K562 (cell line): ENCODE measurements around the gene WFIKKN1. TPM values are rescaled to one million over a fixed set of nuclear protein-coding genes. Genes with fewer than 3 reads are reported as not detected.

Source experiments
- CHD1 ChIP-seq: fragments of 200-600 bp; sonication (generic); IDR thresholded peaks from one replicate; pipeline ENCODE4 v1.6.1; 2012; ENCODE audit warnings: mild to moderate bottlenecking, moderate library complexity, low read length, inconsistent platforms
- HSF4 ChIP-seq: fragments of 250-450 bp; sonication (Bioruptor Pico); IDR thresholded peaks from 2 replicates; pipeline ENCODE4 v2.1.2; 2022; ENCODE audit warnings: mild to moderate bottlenecking, moderate library complexity, borderline replicate concordance
- ILF3 ChIP-seq: fragments of 450-650 bp; IDR thresholded peaks from 2 replicates; pipeline ENCODE4 v1.6.1; 2018; ENCODE audit warnings: antibody characterized with exemption, mild to moderate bottlenecking, moderate library complexity, borderline replicate concordance
- RBBP5 ChIP-seq: fragments of 200-600 bp; sonication (generic); IDR thresholded peaks from 2 replicates; pipeline ENCODE4 v1.6.1; 2012; ENCODE audit warnings: borderline replicate concordance, mild to moderate bottlenecking, low read length, control low read depth, inconsistent platforms; ENCODE audit not compliant: insufficient read depth, poor library complexity, severe bottlenecking
- SIRT6 ChIP-seq: IDR thresholded peaks from one replicate; pipeline ENCODE4 v1.6.1; 2012; ENCODE audit warnings: low read depth, mild to moderate bottlenecking, control low read depth, inconsistent platforms, low read length, moderate library complexity
- ZNF778 ChIP-seq: fragments of 450-650 bp; formaldehyde crosslinking; IDR thresholded peaks from 2 replicates; pipeline ENCODE4 v1.4.0; 2020; ENCODE audit warnings: mild to moderate bottlenecking, moderate library complexity
- polyA plus RNA-seq, 8 experiments: library from polyadenylated mRNA; depleted of rRNA in 4 of 8; stranded (reverse) in 5 of 8; unstranded in 3 of 8; fragments of >200 nt; fragmentation: Nextera tagmentation in 2 of 8; fragmentation: Illumina TruSeq in 1 of 8; extraction: Ambion mirVana in 2 of 8; extraction: Trizol in 1 of 8; gene quantifications; 2 replicates each; pipeline versions ENCODE4 v1.2.1 to v1.2.3, GENCODE V29; 2011 to 2014; ENCODE audit warnings: inconsistent platforms in 1 of 8, missing spikeins in 1 of 8
- total RNA-seq, 7 experiments: library from RNA; depleted of rRNA in 6 of 7; stranded (reverse); fragments of >200 nt in 6 of 7; fragmentation: Illumina TruSeq in 2 of 7; extraction: Trizol in 2 of 7; gene quantifications; 2 replicates each; pipeline versions ENCODE4 v1.2.1 to v1.2.3, GENCODE V29; 2011 to 2021; ENCODE audit warnings: low replicate concordance in 1 of 7
- TF ChIP-seq, protein P1 (sequence below): fragments of 200-600 bp; sonication (generic); IDR thresholded peaks from one replicate; pipeline ENCODE4 v1.6.1; 2012; ENCODE audit warnings: mild to moderate bottlenecking, low read depth, low read length, inconsistent platforms
- TF ChIP-seq, protein P2 (sequence below): fragments of 450-650 bp; formaldehyde crosslinking; IDR thresholded peaks from 2 replicates; pipeline ENCODE4 v1.4.0; 2020; ENCODE audit warnings: mild to moderate bottlenecking, moderate library complexity
- TF ChIP-seq, protein P3 (sequence below): fragments of 250-450 bp; sonication (Bioruptor Pico); IDR thresholded peaks from 2 replicates; pipeline ENCODE4 v1.8.0; 2022; ENCODE audit warnings: inconsistent platforms

Gene WFIKKN1
- total and polyA plus RNA-seq, 9 of the 15 experiments (the other 6 are each of a cell fraction or from before 2014, with no cell fraction given) = 0.14 to 1.1 (median 0.50) TPM; not detected in 4

DNA sequence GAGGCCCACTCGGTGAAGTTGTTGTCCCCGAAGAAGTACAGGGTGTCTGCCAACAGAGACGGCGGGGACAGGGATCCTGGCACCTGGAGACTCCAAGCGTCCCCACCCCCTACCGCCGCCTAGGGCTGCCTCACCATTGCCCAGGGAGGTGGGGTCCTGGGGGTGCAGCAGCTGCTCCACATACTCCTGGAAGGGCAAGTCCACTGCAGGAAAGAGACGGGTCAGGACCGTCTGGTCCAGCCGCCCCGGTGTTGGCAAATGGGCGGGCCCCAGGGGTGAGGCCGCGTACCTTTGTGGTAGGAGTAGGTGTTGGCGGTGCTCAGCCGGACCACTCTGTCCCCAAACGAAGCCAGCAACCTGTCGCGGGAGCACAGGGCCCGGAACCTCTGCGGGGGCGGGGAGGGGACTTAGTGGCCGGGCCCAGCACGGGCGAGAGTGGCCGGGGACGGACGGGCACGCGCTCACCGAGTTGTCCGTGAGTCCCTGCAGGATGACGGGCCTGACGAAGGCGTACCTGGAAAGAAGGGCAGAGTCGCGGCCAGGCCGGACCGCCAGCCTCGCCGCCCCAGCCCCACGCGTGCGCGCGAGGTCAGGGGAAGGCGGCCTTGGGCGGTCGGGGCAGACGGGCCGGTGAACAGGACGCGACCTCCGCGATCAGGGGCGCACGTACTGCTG lies 52.7 kb downstream of the WFIKKN1 start (continued):
- TF ChIP-seq, protein P1, sequence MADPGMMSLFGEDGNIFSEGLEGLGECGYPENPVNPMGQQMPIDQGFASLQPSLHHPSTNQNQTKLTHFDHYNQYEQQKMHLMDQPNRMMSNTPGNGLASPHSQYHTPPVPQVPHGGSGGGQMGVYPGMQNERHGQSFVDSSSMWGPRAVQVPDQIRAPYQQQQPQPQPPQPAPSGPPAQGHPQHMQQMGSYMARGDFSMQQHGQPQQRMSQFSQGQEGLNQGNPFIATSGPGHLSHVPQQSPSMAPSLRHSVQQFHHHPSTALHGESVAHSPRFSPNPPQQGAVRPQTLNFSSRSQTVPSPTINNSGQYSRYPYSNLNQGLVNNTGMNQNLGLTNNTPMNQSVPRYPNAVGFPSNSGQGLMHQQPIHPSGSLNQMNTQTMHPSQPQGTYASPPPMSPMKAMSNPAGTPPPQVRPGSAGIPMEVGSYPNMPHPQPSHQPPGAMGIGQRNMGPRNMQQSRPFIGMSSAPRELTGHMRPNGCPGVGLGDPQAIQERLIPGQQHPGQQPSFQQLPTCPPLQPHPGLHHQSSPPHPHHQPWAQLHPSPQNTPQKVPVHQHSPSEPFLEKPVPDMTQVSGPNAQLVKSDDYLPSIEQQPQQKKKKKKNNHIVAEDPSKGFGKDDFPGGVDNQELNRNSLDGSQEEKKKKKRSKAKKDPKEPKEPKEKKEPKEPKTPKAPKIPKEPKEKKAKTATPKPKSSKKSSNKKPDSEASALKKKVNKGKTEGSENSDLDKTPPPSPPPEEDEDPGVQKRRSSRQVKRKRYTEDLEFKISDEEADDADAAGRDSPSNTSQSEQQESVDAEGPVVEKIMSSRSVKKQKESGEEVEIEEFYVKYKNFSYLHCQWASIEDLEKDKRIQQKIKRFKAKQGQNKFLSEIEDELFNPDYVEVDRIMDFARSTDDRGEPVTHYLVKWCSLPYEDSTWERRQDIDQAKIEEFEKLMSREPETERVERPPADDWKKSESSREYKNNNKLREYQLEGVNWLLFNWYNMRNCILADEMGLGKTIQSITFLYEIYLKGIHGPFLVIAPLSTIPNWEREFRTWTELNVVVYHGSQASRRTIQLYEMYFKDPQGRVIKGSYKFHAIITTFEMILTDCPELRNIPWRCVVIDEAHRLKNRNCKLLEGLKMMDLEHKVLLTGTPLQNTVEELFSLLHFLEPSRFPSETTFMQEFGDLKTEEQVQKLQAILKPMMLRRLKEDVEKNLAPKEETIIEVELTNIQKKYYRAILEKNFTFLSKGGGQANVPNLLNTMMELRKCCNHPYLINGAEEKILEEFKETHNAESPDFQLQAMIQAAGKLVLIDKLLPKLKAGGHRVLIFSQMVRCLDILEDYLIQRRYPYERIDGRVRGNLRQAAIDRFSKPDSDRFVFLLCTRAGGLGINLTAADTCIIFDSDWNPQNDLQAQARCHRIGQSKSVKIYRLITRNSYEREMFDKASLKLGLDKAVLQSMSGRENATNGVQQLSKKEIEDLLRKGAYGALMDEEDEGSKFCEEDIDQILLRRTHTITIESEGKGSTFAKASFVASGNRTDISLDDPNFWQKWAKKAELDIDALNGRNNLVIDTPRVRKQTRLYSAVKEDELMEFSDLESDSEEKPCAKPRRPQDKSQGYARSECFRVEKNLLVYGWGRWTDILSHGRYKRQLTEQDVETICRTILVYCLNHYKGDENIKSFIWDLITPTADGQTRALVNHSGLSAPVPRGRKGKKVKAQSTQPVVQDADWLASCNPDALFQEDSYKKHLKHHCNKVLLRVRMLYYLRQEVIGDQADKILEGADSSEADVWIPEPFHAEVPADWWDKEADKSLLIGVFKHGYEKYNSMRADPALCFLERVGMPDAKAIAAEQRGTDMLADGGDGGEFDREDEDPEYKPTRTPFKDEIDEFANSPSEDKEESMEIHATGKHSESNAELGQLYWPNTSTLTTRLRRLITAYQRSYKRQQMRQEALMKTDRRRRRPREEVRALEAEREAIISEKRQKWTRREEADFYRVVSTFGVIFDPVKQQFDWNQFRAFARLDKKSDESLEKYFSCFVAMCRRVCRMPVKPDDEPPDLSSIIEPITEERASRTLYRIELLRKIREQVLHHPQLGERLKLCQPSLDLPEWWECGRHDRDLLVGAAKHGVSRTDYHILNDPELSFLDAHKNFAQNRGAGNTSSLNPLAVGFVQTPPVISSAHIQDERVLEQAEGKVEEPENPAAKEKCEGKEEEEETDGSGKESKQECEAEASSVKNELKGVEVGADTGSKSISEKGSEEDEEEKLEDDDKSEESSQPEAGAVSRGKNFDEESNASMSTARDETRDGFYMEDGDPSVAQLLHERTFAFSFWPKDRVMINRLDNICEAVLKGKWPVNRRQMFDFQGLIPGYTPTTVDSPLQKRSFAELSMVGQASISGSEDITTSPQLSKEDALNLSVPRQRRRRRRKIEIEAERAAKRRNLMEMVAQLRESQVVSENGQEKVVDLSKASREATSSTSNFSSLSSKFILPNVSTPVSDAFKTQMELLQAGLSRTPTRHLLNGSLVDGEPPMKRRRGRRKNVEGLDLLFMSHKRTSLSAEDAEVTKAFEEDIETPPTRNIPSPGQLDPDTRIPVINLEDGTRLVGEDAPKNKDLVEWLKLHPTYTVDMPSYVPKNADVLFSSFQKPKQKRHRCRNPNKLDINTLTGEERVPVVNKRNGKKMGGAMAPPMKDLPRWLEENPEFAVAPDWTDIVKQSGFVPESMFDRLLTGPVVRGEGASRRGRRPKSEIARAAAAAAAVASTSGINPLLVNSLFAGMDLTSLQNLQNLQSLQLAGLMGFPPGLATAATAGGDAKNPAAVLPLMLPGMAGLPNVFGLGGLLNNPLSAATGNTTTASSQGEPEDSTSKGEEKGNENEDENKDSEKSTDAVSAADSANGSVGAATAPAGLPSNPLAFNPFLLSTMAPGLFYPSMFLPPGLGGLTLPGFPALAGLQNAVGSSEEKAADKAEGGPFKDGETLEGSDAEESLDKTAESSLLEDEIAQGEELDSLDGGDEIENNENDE = no peak
- TF ChIP-seq ILF3 (no peak), SIRT6 (no peak), RBBP5 (peak; percentile 66), ZNF778 (CRISPR knock-in tag) (no peak), CHD1 (peak; percentile 76), HSF4 (CRISPR knock-in tag) (no peak)
- TF ChIP-seq, protein P2, sequence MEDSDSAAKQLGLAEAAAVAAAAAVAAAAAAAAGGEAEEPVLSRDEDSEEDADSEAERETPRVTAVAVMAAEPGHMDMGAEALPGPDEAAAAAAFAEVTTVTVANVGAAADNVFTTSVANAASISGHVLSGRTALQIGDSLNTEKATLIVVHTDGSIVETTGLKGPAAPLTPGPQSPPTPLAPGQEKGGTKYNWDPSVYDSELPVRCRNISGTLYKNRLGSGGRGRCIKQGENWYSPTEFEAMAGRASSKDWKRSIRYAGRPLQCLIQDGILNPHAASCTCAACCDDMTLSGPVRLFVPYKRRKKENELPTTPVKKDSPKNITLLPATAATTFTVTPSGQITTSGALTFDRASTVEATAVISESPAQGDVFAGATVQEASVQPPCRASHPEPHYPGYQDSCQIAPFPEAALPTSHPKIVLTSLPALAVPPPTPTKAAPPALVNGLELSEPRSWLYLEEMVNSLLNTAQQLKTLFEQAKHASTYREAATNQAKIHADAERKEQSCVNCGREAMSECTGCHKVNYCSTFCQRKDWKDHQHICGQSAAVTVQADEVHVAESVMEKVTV (CRISPR knock-in tag) = no peak
- TF ChIP-seq, protein P3, sequence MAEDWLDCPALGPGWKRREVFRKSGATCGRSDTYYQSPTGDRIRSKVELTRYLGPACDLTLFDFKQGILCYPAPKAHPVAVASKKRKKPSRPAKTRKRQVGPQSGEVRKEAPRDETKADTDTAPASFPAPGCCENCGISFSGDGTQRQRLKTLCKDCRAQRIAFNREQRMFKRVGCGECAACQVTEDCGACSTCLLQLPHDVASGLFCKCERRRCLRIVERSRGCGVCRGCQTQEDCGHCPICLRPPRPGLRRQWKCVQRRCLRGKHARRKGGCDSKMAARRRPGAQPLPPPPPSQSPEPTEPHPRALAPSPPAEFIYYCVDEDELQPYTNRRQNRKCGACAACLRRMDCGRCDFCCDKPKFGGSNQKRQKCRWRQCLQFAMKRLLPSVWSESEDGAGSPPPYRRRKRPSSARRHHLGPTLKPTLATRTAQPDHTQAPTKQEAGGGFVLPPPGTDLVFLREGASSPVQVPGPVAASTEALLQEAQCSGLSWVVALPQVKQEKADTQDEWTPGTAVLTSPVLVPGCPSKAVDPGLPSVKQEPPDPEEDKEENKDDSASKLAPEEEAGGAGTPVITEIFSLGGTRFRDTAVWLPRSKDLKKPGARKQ (CRISPR knock-in tag) = no peak
